ENCODE data around the gene ANKMY1. TPM values are rescaled to one million over a fixed set of nuclear protein-coding genes. Genes with fewer than 3 reads are reported as not detected.

ANKMY1 gene
- polyA plus RNA-seq, 2 of the 4 experiments (the other 2 are of a cell fraction), result 10.6 to 16.5 TPM

GRCh38 chr2:240555541-240556250, 2.1 kb downstream of the ANKMY1 start:
- CTCF ChIA-PET, result interaction anchor here (0.9 kb wide), 1 partner anchor 324 kb away, joined by 3 read pairs; no protein-coding TSS in a partner anchor
- ATAC-seq (no peak), FAIRE-seq (no peak), DNase-seq (ENCODE audit: low read depth in 1 of 2, low spot score in 1 of 2) (no peak)
- Histone ChIP-seq H3K4me1 (peaks cover 14% of the 10 kb centered on the region), H3K4me3 (no peak overlapping the region), H3K4me2 (no peak overlapping the region), H3K9me3 (no peaks in the 10 kb centered on the region), H3K27ac (no peak overlapping the region)
- TF ChIP-seq TFCP2L1 (CRISPR knock-in tag; IDR thresholded peaks at IDR 0.05), result no peak
- POLR2A ChIA-PET, result no interaction called here
- 92% methylated on average over 12 of the region's 16 CpGs for WGBS (ENCODE audit: missing lambda C conversion rate)

GRCh38 chr2:240554767-240555493, 2.9 kb downstream of the ANKMY1 start:
- TF ChIP-seq ELK1 (IDR thresholded peaks at IDR 0.05; ENCODE audit: low read depth, low read length) (no peak), CHD4 (IDR thresholded peaks at IDR 0.05; ENCODE audit: borderline replicate concordance) (no peak), BCL3 (IDR thresholded peaks at IDR 0.05) (no peak), CBX2 (IDR thresholded peaks at IDR 0.05; ENCODE audit: borderline replicate concordance, low read depth) (no peak), RNF2 (IDR thresholded peaks at IDR 0.05; ENCODE audit: borderline replicate concordance, low read depth) (no peak), TP53 (CRISPR knock-in tag; IDR thresholded peaks at IDR 0.05) (no peak), HDAC2 (IDR thresholded peaks at IDR 0.05) (no peak), ESRRA (IDR thresholded peaks at IDR 0.05; ENCODE audit: borderline replicate concordance, low read length) (no peak), RFX5 (IDR thresholded peaks at IDR 0.05) (no peak), E2F6 (IDR thresholded peaks at IDR 0.05; ENCODE audit: borderline replicate concordance, low read depth) (no peak), ZNF302 (CRISPR knock-in tag; IDR thresholded peaks at IDR 0.05) (no peak), FOSL2 (IDR thresholded peaks at IDR 0.05) (no peak), FOSL2 (CRISPR knock-in tag; IDR thresholded peaks at IDR 0.05) (no peak), ATOH8 (CRISPR knock-in tag; IDR thresholded peaks at IDR 0.05; ENCODE audit: low read depth) (no peak), CEBPB (IDR thresholded peaks at IDR 0.05) (no peak), MYC (IDR thresholded peaks at IDR 0.05; ENCODE audit: borderline replicate concordance, low read length) (no peak), SMC3 (IDR thresholded peaks at IDR 0.05) (no peak), MAFK (IDR thresholded peaks at IDR 0.05; ENCODE audit: partially characterized antibody) (no peak), NFE2L2 (conservative IDR thresholded peaks at IDR 0.05; ENCODE audit: low read length) (no peak), PHF8 (IDR thresholded peaks at IDR 0.05; ENCODE audit: borderline replicate concordance, low read depth) (no peak)
- POLR2A ChIA-PET, result no interaction called here
- ATAC-seq (no peak), DNase-seq (ENCODE audit: low read depth in 1 of 2, low spot score in 1 of 2) (no peak), FAIRE-seq (no peak)
- H3K27ac ChIP-seq, result no peak overlapping the region
- CTCF ChIA-PET, result no interaction called here
- H3K9me3 ChIP-seq, result no peaks in the 10 kb centered on the region
- no peak overlapping the region for H3K4me3 ChIP-seq
- peaks cover 14% of the 10 kb centered on the region for H3K4me1 ChIP-seq
- 94% methylated on average over 12 of the region's 17 CpGs for WGBS (ENCODE audit: missing lambda C conversion rate)
- no peak overlapping the region for H3K4me2 ChIP-seq
